SK-N-SH treated with all-trans-retinoic acid at 6 μM for 48 hours (cell line): Measurements from ENCODE around the gene CYP20A1.
"Not testable (repeated sequence)": the region's sequence is repeated elsewhere in the genome, so short reads cannot be mapped to it uniquely, and the experiment has no call there.

Source experiments
- ATAC-seq: fragments of 200-7000 bp; cut with Tn5 transposase; 3 replicates; pipeline ENCODE4 v1.9.1; 2020; ENCODE audit warnings: mild to moderate bottlenecking, moderate library complexity
- ARNTL ChIP-seq: fragments of 450-650 bp; formaldehyde crosslinking; IDR thresholded peaks from 2 replicates; pipeline ENCODE4 v1.5.0; 2020; ENCODE audit warnings: low read depth, mild to moderate bottlenecking, moderate library complexity, borderline replicate concordance
- BACH2 ChIP-seq: fragments of 250-450 bp; sonication (Bioruptor Pico); IDR thresholded peaks from 2 replicates; pipeline ENCODE4 v1.9.0; 2021; ENCODE audit warnings: mild to moderate bottlenecking, borderline replicate concordance
- CREB5 ChIP-seq: fragments of 250-450 bp; sonication (Bioruptor Pico); IDR thresholded peaks from 2 replicates; pipeline ENCODE4 v1.5.1; 2020; ENCODE audit warnings: low read depth, mild to moderate bottlenecking, moderate library complexity
- CSDC2 ChIP-seq: fragments of 250-450 bp; sonication (Bioruptor Pico); IDR thresholded peaks from 2 replicates; pipeline ENCODE4 v1.5.0; 2020; ENCODE audit warnings: mild to moderate bottlenecking, moderate library complexity
- CSRNP3 ChIP-seq: fragments of 250-450 bp; sonication (Bioruptor Pico); IDR thresholded peaks from 2 replicates; pipeline ENCODE4 v1.5.1; 2021; ENCODE audit warnings: mild to moderate bottlenecking, moderate library complexity
- GLIS3 ChIP-seq: fragments of 250-450 bp; sonication (Bioruptor Pico); IDR thresholded peaks from 2 replicates; pipeline ENCODE4 v1.5.0; 2020; ENCODE audit warnings: mild to moderate bottlenecking, moderate library complexity
- ISL1 ChIP-seq: fragments of 250-450 bp; sonication (Bioruptor Pico); IDR thresholded peaks from 2 replicates; pipeline ENCODE4 v2.1.2; 2022; ENCODE audit warnings: mild to moderate bottlenecking, moderate library complexity
- OSR1 ChIP-seq: fragments of 250-450 bp; sonication (Bioruptor Pico); IDR thresholded peaks from 2 replicates; pipeline ENCODE4 v1.8.0; 2022; ENCODE audit warnings: moderate library complexity, mild to moderate bottlenecking, inconsistent platforms
- PATZ1 ChIP-seq: fragments of 250-450 bp; sonication (Bioruptor Pico); IDR thresholded peaks from 2 replicates; pipeline ENCODE4 v1.8.0; 2020; ENCODE audit warnings: mild to moderate bottlenecking, moderate library complexity, borderline replicate concordance
- POU6F1 ChIP-seq: fragments of 250-450 bp; sonication (Bioruptor Pico); IDR thresholded peaks from 2 replicates; pipeline ENCODE4 v1.8.0; 2021; ENCODE audit warnings: low read depth, mild to moderate bottlenecking, moderate library complexity, borderline replicate concordance
- PPARA ChIP-seq: fragments of 250-450 bp; sonication (Bioruptor Pico); IDR thresholded peaks from 2 replicates; pipeline ENCODE4 v1.5.0; 2020; ENCODE audit warnings: mild to moderate bottlenecking, borderline replicate concordance
- RARB ChIP-seq: fragments of 250-450 bp; sonication (Bioruptor Pico); IDR thresholded peaks from 2 replicates; pipeline ENCODE4 v1.8.0; 2021; ENCODE audit warnings: mild to moderate bottlenecking, moderate library complexity
- SNAI2 ChIP-seq: fragments of 250-450 bp; sonication (Bioruptor Pico); IDR thresholded peaks from 2 replicates; pipeline ENCODE4 v1.5.0; 2020; ENCODE audit warnings: mild to moderate bottlenecking, moderate library complexity
- TCF4 ChIP-seq: fragments of 250-450 bp; sonication (Bioruptor Pico); IDR thresholded peaks from 2 replicates; pipeline ENCODE4 v1.8.0; 2021; ENCODE audit warnings: mild to moderate bottlenecking, moderate library complexity, borderline replicate concordance
- TOX ChIP-seq: fragments of 250-450 bp; sonication (Bioruptor Pico); IDR thresholded peaks from 2 replicates; pipeline ENCODE4 v1.8.0; 2021; ENCODE audit warnings: mild to moderate bottlenecking, moderate library complexity, borderline replicate concordance
- ZC3H10 ChIP-seq: fragments of 250-450 bp; sonication (Bioruptor Pico); IDR thresholded peaks from 2 replicates; pipeline ENCODE4 v1.5.1; 2021; ENCODE audit warnings: mild to moderate bottlenecking, moderate library complexity
- ZFP3 ChIP-seq: fragments of 250-450 bp; sonication (Bioruptor Pico); IDR thresholded peaks from 2 replicates; pipeline ENCODE4 v1.5.0; 2020; ENCODE audit warnings: mild to moderate bottlenecking, moderate library complexity
- ZNF565 ChIP-seq: fragments of 450-650 bp; formaldehyde crosslinking; conservative IDR thresholded peaks from 2 replicates; pipeline ENCODE4 v1.5.0; 2020; ENCODE audit warnings: low read depth, mild to moderate bottlenecking, moderate library complexity
- ZNF70 ChIP-seq: fragments of 450-650 bp; formaldehyde crosslinking; IDR thresholded peaks from 2 replicates; pipeline ENCODE4 v1.5.0; 2020; ENCODE audit warnings: mild to moderate bottlenecking, moderate library complexity

The CYP20A1 gene

GRCh38 chr2:203209538-203209937 lies 29.3 kb upstream of the CYP20A1 start:
- no peak for ATAC-seq
- TF ChIP-seq CSRNP3, result no peak
- TF ChIP-seq ZC3H10 (CRISPR knock-in tag), result no peak
- no peak for TF ChIP-seq SNAI2 (CRISPR knock-in tag)
- no peak for TF ChIP-seq PPARA (CRISPR knock-in tag)
- TF ChIP-seq RARB, result no peak
- TF ChIP-seq GLIS3 (CRISPR knock-in tag), result no peak
- no peak for TF ChIP-seq CSDC2
- no peak for TF ChIP-seq CREB5 (CRISPR knock-in tag)
- no peak for TF ChIP-seq TCF4

GRCh38 chr2:203225423-203226039 lies 13.3 kb upstream of the CYP20A1 start:
- TF ChIP-seq PPARA (CRISPR knock-in tag), result no peak
- no peak for TF ChIP-seq ZFP3 (CRISPR knock-in tag)
- no peak for TF ChIP-seq ZC3H10 (CRISPR knock-in tag)
- no peak for TF ChIP-seq RARB
- no peak for TF ChIP-seq BACH2 (CRISPR knock-in tag)
- TF ChIP-seq PATZ1 (CRISPR knock-in tag), result no peak
- no peak for TF ChIP-seq CSRNP3
- no peak for TF ChIP-seq CREB5 (CRISPR knock-in tag)
- no peak for TF ChIP-seq ISL1 (CRISPR knock-in tag)
- ATAC-seq, result peak; percentile 87

GRCh38 chr2:203229674-203230073 lies 9.1 kb upstream of the CYP20A1 start:
- not testable (repeated sequence) for ATAC-seq

- no peak for ATAC-seq
These were observed 1.2 kb upstream of the CYP20A1 start for GRCh38 chr2:203237346-203238238.

GRCh38 chr2:203238292-203238703 lies 520 bp upstream of the CYP20A1 start:
- ATAC-seq, result no peak; the same call in 2 of the 3 replicates
- no peak for TF ChIP-seq ARNTL
- no peak for TF ChIP-seq GLIS3 (CRISPR knock-in tag)
- TF ChIP-seq OSR1 (CRISPR knock-in tag), result no peak
- no peak for TF ChIP-seq RARB
- TF ChIP-seq ZNF70 (CRISPR knock-in tag), result no peak
- TF ChIP-seq CSDC2, result no peak
- no peak for TF ChIP-seq CREB5 (CRISPR knock-in tag)
- no peak for TF ChIP-seq ZNF565 (CRISPR knock-in tag)
- TF ChIP-seq POU6F1, result no peak

More at GRCh38 chr2:203237346-203238238, 1.2 kb upstream of the CYP20A1 start:
- no peak; the same call in 1 of the 2 replicates for TF ChIP-seq TOX
- peak; percentile 33 for TF ChIP-seq ISL1 (CRISPR knock-in tag)
- TF ChIP-seq ZFP3 (CRISPR knock-in tag), result no peak
- no peak for TF ChIP-seq ARNTL
- TF ChIP-seq OSR1 (CRISPR knock-in tag), result no peak
